ENCODE data around the gene PPP4C.

PPP4C gene

DNA sequence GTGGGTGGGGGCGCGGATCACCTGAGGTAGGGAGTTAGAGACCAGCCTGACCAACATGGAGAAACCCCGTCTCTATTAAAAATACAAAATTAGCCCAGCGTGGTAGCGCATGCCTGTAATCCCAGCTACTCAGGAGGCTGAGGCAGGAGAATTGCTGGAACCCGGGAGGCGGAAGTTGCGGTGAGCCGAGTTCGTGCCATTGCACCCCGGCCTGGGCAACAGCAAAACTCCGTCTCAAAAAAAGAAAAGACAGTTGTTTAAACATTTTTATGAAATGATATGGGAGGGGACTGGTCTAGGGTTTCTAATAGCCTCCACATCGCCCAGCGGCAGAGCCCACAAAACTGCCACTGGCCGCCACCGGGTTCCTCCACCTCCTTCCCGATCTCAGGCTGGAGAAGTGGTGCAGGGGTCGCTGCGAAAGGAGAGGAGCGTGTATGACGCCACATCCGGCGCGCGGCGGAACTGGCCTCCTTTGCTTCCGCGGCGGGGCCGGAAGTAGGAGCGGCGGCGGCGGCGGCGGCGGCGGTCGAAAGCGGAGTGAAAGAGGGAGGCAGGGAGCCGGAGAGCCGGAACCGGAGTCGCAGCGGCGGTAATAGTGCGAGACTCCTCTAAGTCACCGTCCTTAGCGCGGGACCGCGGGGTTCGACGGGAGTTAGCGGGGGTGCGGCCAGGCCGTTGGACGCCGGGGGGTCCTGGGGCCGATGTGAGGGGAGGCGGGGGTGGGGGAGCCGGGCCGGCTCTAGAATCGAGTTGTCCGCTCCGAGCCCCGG lies at the start of gene PPP4C:
Gene PPP4C (plus strand): TSS at position 492 of the 773 bp plus-strand sequence. CDS start 384 bp downstream, outside the sequence.
- TF ChIP-seq, protein P1, sequence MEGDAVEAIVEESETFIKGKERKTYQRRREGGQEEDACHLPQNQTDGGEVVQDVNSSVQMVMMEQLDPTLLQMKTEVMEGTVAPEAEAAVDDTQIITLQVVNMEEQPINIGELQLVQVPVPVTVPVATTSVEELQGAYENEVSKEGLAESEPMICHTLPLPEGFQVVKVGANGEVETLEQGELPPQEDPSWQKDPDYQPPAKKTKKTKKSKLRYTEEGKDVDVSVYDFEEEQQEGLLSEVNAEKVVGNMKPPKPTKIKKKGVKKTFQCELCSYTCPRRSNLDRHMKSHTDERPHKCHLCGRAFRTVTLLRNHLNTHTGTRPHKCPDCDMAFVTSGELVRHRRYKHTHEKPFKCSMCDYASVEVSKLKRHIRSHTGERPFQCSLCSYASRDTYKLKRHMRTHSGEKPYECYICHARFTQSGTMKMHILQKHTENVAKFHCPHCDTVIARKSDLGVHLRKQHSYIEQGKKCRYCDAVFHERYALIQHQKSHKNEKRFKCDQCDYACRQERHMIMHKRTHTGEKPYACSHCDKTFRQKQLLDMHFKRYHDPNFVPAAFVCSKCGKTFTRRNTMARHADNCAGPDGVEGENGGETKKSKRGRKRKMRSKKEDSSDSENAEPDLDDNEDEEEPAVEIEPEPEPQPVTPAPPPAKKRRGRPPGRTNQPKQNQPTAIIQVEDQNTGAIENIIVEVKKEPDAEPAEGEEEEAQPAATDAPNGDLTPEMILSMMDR (conservative IDR thresholded peaks at IDR 0.05; ENCODE audit: low read depth, low read length), result peak; percentile 21
- peak within 1 kb of the TSS; percentile 92 for H3K4me3 ChIP-seq (ENCODE audit: low read depth, low read length)
- peak; percentile 90 for DNase-seq (ENCODE audit: low read depth)

- no peak for DNase-seq (ENCODE audit: low read depth)
- no peak overlapping the region for H3K4me3 ChIP-seq (ENCODE audit: low read depth, low read length)
- TF ChIP-seq, protein P1 (conservative IDR thresholded peaks at IDR 0.05; ENCODE audit: low read depth, low read length), result no peak
Observed at GRCh38 chr16:30026449-30026848, 49.3 kb upstream of the PPP4C start.

GRCh38 chr16:30027588-30028437 lies 48.0 kb upstream of the PPP4C start:
- no peak for DNase-seq (ENCODE audit: low read depth)
- H3K4me3 ChIP-seq (ENCODE audit: low read depth, low read length), result no peak overlapping the region
- TF ChIP-seq, protein P1 (conservative IDR thresholded peaks at IDR 0.05; ENCODE audit: low read depth, low read length), result no peak

DNA sequence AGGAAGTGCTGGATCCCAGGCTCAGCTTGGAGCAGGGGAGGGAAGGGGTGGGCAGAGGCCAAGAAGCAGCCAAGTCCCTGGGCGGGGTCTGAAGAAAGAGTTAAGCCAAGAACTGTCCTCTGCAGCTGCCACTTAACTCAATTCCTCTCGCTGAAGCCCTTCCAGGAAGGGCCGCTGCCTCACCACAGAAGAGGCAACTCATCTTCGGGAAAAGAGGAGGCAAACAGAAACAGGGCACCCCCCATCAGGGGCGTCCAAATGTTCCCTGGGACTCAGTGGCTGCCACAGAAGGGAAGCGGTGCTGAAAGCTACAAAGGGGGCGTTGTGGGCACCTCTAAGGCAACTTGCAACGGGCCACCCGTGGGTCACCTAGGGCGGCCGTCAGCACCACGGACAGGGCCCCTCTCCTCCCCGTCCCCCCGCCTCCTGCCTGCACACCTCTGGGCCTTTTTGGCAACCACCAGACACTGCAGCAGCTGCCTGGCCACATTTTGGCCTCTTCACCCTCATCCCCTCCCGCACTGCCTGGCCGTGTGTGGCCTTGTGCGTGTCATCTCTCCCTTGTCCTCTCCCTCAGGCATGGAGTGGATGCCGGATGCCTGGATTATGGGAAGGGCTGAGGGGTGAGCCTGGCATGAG lies 47.2 kb upstream of the PPP4C start:
- no peak for DNase-seq (ENCODE audit: low read depth)
- TF ChIP-seq, protein P1 (conservative IDR thresholded peaks at IDR 0.05; ENCODE audit: low read depth, low read length), result no peak
- no peak overlapping the region for H3K4me3 ChIP-seq (ENCODE audit: low read depth, low read length)

GRCh38 chr16:30030011-30030685 lies 45.6 kb upstream of the PPP4C start:
- TF ChIP-seq, protein P1 (conservative IDR thresholded peaks at IDR 0.05; ENCODE audit: low read depth, low read length), result no peak
- no peak overlapping the region for H3K4me3 ChIP-seq (ENCODE audit: low read depth, low read length)
- DNase-seq (ENCODE audit: low read depth), result no peak

- no peak for DNase-seq (ENCODE audit: low read depth)
- no peak within 1 kb of the TSS for H3K4me3 ChIP-seq (ENCODE audit: low read depth, low read length)
- TF ChIP-seq, protein P1 (conservative IDR thresholded peaks at IDR 0.05; ENCODE audit: low read depth, low read length), result no peak
Observed at GRCh38 chr16:30030841-30031413, 44.9 kb upstream of the PPP4C start, which contains the start of gene TLCD3B. TLCD3B (minus strand) TSS chr16:30031271; CDS start chr16:30030527, 744 bp downstream.

Data from choroid plexus epithelial cell (primary cell).